GM12874 (cell line): ENCODE results near the gene CYFIP2.

Experiments
- CTCF ChIP-seq: IDR thresholded peaks from 2 replicates; pipeline ENCODE4 v1.5.1; 2011; ENCODE audit warnings: low read depth, mild to moderate bottlenecking, control low read depth, low read length, moderate library complexity; ENCODE audit not compliant: insufficient read depth

CYFIP2 gene

DNA sequence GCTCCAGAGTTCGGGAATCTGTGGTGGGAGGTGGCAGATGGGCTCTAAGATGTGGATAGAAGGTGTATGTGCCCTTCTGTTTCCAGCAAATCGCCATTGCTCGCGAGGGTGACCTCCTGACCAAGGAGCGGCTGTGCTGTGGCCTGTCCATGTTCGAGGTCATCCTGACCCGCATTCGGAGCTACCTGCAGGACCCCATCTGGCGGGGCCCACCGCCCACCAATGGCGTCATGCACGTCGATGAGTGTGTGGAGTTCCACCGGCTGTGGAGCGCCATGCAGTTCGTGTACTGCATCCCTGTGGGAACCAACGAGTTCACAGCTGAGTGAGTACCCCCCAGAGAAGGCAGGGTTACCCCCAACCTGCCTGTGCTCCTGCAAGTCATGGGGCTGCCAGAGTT is 123.2 kb downstream of the CYFIP2 start:
- TF ChIP-seq CTCF: no peak

GRCh38 chr5:157390133-157390532 is 124.2 kb downstream of the CYFIP2 start:
- no peak for TF ChIP-seq CTCF

DNA sequence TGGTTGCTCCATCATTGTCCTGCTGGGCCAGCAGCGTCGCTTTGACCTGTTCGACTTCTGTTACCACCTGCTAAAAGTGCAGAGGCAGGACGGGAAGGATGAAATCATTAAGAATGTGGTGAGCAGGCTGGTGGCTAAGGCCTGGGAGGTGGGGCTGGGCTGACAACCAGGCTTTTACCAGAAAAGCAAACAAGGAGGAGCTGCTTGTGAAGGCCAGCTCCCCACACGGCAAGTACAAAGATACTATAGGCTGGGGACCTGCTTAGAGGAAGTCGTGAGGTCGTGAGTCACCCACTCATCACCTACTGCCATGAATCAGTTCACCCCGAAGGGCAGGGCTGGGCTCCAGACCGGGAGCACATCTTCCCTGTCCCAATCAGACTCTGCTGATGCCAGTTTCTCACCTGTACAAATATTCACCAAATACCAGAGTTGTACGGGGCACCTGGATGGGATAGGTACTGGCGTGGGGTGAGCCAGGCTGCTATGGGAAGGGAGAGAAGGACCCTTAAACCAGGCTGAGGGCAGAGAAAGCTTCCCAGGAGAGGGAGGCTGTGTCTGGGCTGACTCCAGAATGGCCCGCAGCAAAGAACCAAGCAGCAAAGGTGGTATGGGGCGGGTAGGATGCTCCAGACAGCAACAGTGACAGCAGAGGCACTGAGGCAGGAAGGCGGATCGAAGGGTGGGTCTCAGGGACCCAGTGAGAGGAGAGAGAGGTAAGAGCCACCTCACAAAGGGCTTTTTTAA is 124.8 kb downstream of the CYFIP2 start:
- TF ChIP-seq CTCF: no peak

DNA sequence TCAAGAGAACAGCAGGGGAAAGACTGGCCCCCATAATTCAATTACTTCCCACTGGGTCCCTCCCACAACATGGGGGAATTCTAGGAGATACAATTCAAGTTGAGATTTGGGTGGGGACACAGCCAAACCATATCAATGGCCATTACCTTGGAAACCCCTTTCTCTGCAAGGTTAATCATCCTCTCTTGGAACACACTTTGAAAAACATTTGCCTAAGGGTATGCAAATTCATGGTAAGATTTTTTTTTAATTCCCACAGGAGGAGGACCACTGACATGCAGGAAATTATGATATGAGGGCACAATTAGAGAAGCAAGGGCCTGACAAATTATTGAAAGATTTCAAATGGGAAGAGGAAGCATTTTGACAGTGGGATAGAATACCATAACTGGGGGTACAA is 132.4 kb downstream of the CYFIP2 start:
- no peak for TF ChIP-seq CTCF

- TF ChIP-seq CTCF: no peak
Measured at GRCh38 chr5:157400741-157401495, 135.0 kb downstream of the CYFIP2 start.

DNA sequence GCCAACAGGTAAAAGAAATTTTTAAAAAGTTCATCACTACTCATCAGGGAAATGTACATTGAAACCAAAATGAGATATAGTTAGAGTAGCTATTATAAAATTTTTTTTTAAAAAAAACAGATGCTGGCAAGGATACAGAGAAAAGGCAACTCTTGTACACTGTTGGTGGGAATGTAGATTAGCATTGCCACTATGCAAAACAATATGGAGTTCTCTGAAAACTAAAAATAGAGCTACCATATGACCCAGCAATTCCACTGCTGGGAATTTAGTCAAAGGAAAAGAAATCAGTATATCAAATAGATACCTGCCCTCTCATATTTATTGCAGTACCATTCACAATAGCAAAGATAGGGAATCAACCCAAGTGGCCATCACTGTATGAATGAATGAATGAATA is 149.9 kb downstream of the CYFIP2 start:
- TF ChIP-seq CTCF: no peak

GRCh38 chr5:157431544-157432200 is 165.7 kb downstream of the CYFIP2 start:
- TF ChIP-seq CTCF: 0 out of 2 replicates have a peak, but pooled peaks have one; percentile 14
